H1 (cell line): Measurements from ENCODE around the gene BANF1.

Experiments used
- CTCF ChIP-seq, 3 experiments: IDR thresholded peaks; 1 replicate in 2 of 3; 2 replicates in 1 of 3; pipeline versions ENCODE4 v1.5.1 to v1.6.1; 2011; ENCODE audit warnings: low read length in 3 of 3, mild to moderate bottlenecking in 3 of 3, inconsistent platforms in 2 of 3, low read depth in 1 of 3, moderate library complexity in 1 of 3; ENCODE audit not compliant: insufficient read depth in 1 of 3; ENCODE audit errors: control extremely low read depth in 1 of 3
- EP300 ChIP-seq, 2 experiments: IDR thresholded peaks; 1 replicate in 1 of 2; 2 replicates in 1 of 2; pipeline ENCODE4 v1.6.1; 2011 to 2012; ENCODE audit warnings: low read depth in 2 of 2, low read length in 2 of 2, mild to moderate bottlenecking in 2 of 2, borderline replicate concordance in 1 of 2, inconsistent platforms in 1 of 2, moderate library complexity in 1 of 2
- FOSL1 ChIP-seq: IDR thresholded peaks from 2 replicates; pipeline ENCODE4 v1.6.1; 2011; ENCODE audit warnings: mild to moderate bottlenecking, low read depth, low read length, moderate library complexity; ENCODE audit not compliant: insufficient read depth
- MAX ChIP-seq: IDR thresholded peaks from 2 replicates; pipeline ENCODE4 v1.6.1; 2012; ENCODE audit warnings: inconsistent platforms
- POLR2A ChIP-seq, 2 experiments: IDR thresholded peaks; 1 replicate in 1 of 2; 2 replicates in 1 of 2; pipeline ENCODE4 v1.6.1; 2011; ENCODE audit warnings: low read depth in 2 of 2, low read length in 2 of 2, mild to moderate bottlenecking in 2 of 2; ENCODE audit errors: control extremely low read depth in 1 of 2
- SP4 ChIP-seq: IDR thresholded peaks from 2 replicates; pipeline ENCODE4 v1.6.1; 2012; ENCODE audit warnings: low read length, inconsistent platforms
- TEAD4 ChIP-seq: IDR thresholded peaks from 2 replicates; pipeline ENCODE4 v1.6.1; 2012; ENCODE audit warnings: low read depth, low read length, inconsistent platforms, mixed read lengths

GRCh38 chr11:66032957-66033735, 30.8 kb downstream of the BANF1 start:
- no peak for TF ChIP-seq MAX
- TF ChIP-seq CTCF (IDR thresholded peaks at IDR 0.05; ENCODE audit: control extremely low read depth in 1 of 3, insufficient read depth in 1 of 3, low read depth in 1 of 3, low read length in 3 of 3) = no peak
- TF ChIP-seq POLR2A (IDR thresholded peaks at IDR 0.05; ENCODE audit: control extremely low read depth in 1 of 2, low read depth in 2 of 2, low read length in 2 of 2) = no peak
- no peak for TF ChIP-seq EP300 (IDR thresholded peaks at IDR 0.05; ENCODE audit: borderline replicate concordance in 1 of 2, low read depth in 2 of 2, low read length in 2 of 2)
- no peak for TF ChIP-seq SP4
- TF ChIP-seq TEAD4 = no peak
- no peak for TF ChIP-seq FOSL1
